ENCODE data around the gene NR6A1.

- TF ChIP-seq CTCF (IDR thresholded peaks at IDR 0.05) (no peak), ZFX (IDR thresholded peaks at IDR 0.05; ENCODE audit: borderline replicate concordance) (no peak)
Measured at GRCh38 chr9:124544535-124544934, 226.6 kb downstream of the NR6A1 start.

Data from 22Rv1 (cell line).